HEK293T (cell line): ENCODE data around the gene NCAN.

Experiments
- FOXK2 ChIP-seq: fragments of 450-650 bp; IDR thresholded peaks from 2 replicates; pipeline ENCODE4 v1.6.1; 2016; ENCODE audit warnings: mild to moderate bottlenecking
- FOXM1 ChIP-seq: fragments of 450-650 bp; IDR thresholded peaks from 2 replicates; pipeline ENCODE4 v1.6.1; 2017; ENCODE audit warnings: mild to moderate bottlenecking, borderline replicate concordance
- SP1 ChIP-seq: fragments of 450-650 bp; IDR thresholded peaks from 2 replicates; pipeline ENCODE4 v1.6.1; 2017
- TF ChIP-seq, protein P1 (sequence below): fragments of 450-650 bp; IDR thresholded peaks from 2 replicates; pipeline ENCODE4 v1.6.1; 2016

DNA sequence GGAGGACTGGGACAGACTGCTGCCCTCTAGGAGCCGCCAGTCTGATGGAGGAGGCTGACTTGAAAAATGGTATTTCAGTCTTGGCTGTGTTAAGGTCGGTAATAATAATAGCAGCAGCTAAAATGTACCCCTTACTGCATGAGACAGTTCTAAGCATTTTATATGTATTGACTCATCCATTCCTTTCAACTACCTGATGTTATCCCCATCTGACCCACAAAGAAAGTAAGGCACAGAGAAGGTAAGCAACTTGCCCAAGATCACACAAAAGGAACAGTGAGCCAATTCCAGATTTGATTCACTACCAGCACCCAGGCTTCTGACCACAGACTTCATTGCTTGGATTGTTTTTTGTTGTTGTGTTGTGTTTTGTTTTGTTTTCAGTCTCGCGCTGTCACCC lies 4.0 kb downstream of the NCAN start:
- TF ChIP-seq FOXM1 (no peak), FOXK2 (no peak), SP1 (no peak)
- TF ChIP-seq, protein P1, sequence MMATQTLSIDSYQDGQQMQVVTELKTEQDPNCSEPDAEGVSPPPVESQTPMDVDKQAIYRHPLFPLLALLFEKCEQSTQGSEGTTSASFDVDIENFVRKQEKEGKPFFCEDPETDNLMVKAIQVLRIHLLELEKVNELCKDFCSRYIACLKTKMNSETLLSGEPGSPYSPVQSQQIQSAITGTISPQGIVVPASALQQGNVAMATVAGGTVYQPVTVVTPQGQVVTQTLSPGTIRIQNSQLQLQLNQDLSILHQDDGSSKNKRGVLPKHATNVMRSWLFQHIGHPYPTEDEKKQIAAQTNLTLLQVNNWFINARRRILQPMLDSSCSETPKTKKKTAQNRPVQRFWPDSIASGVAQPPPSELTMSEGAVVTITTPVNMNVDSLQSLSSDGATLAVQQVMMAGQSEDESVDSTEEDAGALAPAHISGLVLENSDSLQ = no peak
